Body of pancreas (tissue), 4 donors: Measurements from ENCODE around the gene USH2A. TPM values are rescaled to one million over a fixed set of nuclear protein-coding genes. Genes with fewer than 3 reads are reported as not detected.

Source experiments
- ATAC-seq: fragments of 150-250 bp; one replicate; pipeline ENCODE4 v1.9.1; 2016
- DNase-seq, 4 donors: peaks; one replicate each; pipeline ENCODE4 v3.0.0-alpha.2; 2019
- H3K27ac ChIP-seq, 4 donors: fragments of 200-600 bp; sonication (generic); 1 replicate in 3 of 4; 2 replicates in 1 of 4; pipeline versions ENCODE4 v1.5.1 to v1.6.1; 2016 to 2019; ENCODE audit warnings: mild to moderate bottlenecking in 1 of 4, mixed read lengths in 1 of 4, moderate library complexity in 1 of 4
- H3K27me3 ChIP-seq, 2 donors: fragments of 200-600 bp; sonication (generic); one replicate each; pipeline ENCODE4 v1.6.0; 2016; ENCODE audit warnings: mild to moderate bottlenecking in 1 of 2
- H3K36me3 ChIP-seq, 2 donors: fragments of 200-600 bp; sonication (generic); replicated peaks in 1 of 2; 2 replicates each; pipeline ENCODE4 v1.5.1; 2016; ENCODE audit warnings: low read depth in 2 of 2; ENCODE audit not compliant: insufficient read depth in 1 of 2
- H3K4me1 ChIP-seq: fragments of 200-600 bp; sonication (generic); one replicate; pipeline ENCODE4 v1.6.0; 2016
- H3K4me3 ChIP-seq, 2 donors: fragments of 200-600 bp; sonication (generic); 1 replicate in 1 of 2; 2 replicates in 1 of 2; pipeline ENCODE4 v1.5.1; 2016 to 2019
- H3K9me3 ChIP-seq, 3 donors: fragments of 200-600 bp; sonication (generic); 1 replicate in 2 of 3; 2 replicates in 1 of 3; pipeline ENCODE4 v1.5.1; 2016
- POLR2A ChIP-seq, 3 donors: fragments of 450-650 bp; IDR thresholded peaks; one replicate each; pipeline ENCODE4 v1.6.1; 2016; ENCODE audit warnings: antibody characterized with exemption in 3 of 3, mild to moderate bottlenecking in 2 of 3
- WGBS, 2 donors: methylation state at CpG; one replicate each; pipeline ENCODE4 v1.1.5; 2017; 5-methylcytosine and 5-hydroxymethylcytosine counted together
- intact Hi-C: fragments of 100-400 bp; cut with DNase I; formaldehyde crosslinking; loops from one replicate; pipeline ENCODE4 v1.15.1; 2023
- total RNA-seq, 2 donors: library from RNA; depleted of rRNA; stranded (reverse); fragments of >200 nt; gene quantifications; one replicate each; pipeline ENCODE4 v1.1.0, GENCODE V29; 2016
- TF ChIP-seq, protein P1 (sequence below), 7 experiments: fragments of 450-650 bp in 4 of 7; fragments of 200-600 bp in 3 of 7; sonication (generic) in 3 of 7; IDR thresholded peaks; one replicate each; pipeline ENCODE4 v1.5.1; 2016 to 2019; ENCODE audit warnings: antibody characterized with exemption in 7 of 7

The USH2A gene
- total RNA-seq, 2 donors from 2014 or later, result 0.26 to 0.33 TPM

- Histone ChIP-seq H3K9me3 (peaks cover 0 to 10% (median 0%) of the 10 kb centered on the region in 3 donors), H3K36me3 (no peaks in the 10 kb centered on the region), H3K4me3 (no peak overlapping the region), H3K27me3 (no peaks in the 10 kb centered on the region), H3K4me1 (no peaks in the 10 kb centered on the region), H3K27ac (no peak overlapping the region)
- no peak for DNase-seq
- intact Hi-C loops, result no loop called here
- no peak for TF ChIP-seq POLR2A (IDR thresholded peaks at IDR 0.05)
- TF ChIP-seq, protein P1, sequence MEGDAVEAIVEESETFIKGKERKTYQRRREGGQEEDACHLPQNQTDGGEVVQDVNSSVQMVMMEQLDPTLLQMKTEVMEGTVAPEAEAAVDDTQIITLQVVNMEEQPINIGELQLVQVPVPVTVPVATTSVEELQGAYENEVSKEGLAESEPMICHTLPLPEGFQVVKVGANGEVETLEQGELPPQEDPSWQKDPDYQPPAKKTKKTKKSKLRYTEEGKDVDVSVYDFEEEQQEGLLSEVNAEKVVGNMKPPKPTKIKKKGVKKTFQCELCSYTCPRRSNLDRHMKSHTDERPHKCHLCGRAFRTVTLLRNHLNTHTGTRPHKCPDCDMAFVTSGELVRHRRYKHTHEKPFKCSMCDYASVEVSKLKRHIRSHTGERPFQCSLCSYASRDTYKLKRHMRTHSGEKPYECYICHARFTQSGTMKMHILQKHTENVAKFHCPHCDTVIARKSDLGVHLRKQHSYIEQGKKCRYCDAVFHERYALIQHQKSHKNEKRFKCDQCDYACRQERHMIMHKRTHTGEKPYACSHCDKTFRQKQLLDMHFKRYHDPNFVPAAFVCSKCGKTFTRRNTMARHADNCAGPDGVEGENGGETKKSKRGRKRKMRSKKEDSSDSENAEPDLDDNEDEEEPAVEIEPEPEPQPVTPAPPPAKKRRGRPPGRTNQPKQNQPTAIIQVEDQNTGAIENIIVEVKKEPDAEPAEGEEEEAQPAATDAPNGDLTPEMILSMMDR (IDR thresholded peaks at IDR 0.05), result no peak
- no peak for ATAC-seq
These were observed 92.0 kb downstream of the USH2A start for GRCh38 chr1:216331211-216331610.

GRCh38 chr1:216330262-216330661 lies 93.0 kb downstream of the USH2A start:
- Histone ChIP-seq H3K36me3 (no peaks in the 10 kb centered on the region), H3K4me1 (no peaks in the 10 kb centered on the region), H3K27ac (no peak overlapping the region), H3K27me3 (no peaks in the 10 kb centered on the region), H3K4me3 (no peak overlapping the region), H3K9me3 (peaks cover 0 to 10% (median 0%) of the 10 kb centered on the region in 3 donors)
- intact Hi-C loops, result no loop called here
- WGBS, 2 donors, result 60 to 63% methylated on average over 2 of the region's 2 CpGs
- no peak for DNase-seq
- no peak for ATAC-seq
- no peak for TF ChIP-seq POLR2A (IDR thresholded peaks at IDR 0.05)
- TF ChIP-seq, protein P1 (IDR thresholded peaks at IDR 0.05), result no peak

- H3K9me3 ChIP-seq, result no peaks in the 10 kb centered on the region
- H3K4me1 ChIP-seq, result no peaks in the 10 kb centered on the region
- H3K27me3 ChIP-seq, result no peaks in the 10 kb centered on the region
- no peak for ATAC-seq
- no peaks in the 10 kb centered on the region for H3K36me3 ChIP-seq
- DNase-seq, result no peak
- WGBS, 2 donors, result 64 to 70% methylated on average over 2 of the region's 2 CpGs
- H3K27ac ChIP-seq, result no peak overlapping the region
- intact Hi-C loops, result no loop called here
- no peak overlapping the region for H3K4me3 ChIP-seq
- TF ChIP-seq POLR2A (IDR thresholded peaks at IDR 0.05), result no peak
- TF ChIP-seq, protein P1 (IDR thresholded peaks at IDR 0.05), result no peak
These were observed 97.3 kb downstream of the USH2A start for GRCh38 chr1:216325946-216326345.

DNA sequence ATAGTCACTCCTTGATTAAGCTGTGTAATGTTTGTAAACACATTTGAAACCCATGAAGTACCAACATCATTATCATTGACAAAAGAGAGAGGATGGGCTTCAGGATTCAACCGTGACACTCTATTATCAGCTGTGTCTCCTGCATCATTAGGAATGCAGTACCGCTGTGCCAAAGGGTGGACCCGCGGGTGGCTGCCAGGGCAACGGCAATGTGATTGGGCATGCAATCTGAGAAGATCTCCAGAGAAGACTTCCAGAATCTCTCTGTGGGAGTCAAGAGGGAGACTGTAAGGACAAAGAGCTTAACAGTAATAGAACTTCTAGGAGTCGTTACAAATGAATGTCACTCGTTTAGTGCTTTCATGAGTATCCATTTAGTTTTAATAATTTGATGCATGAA lies 97.9 kb downstream of the USH2A start:
- intact Hi-C loops, result no loop called here
- H3K36me3 ChIP-seq, result no peaks in the 10 kb centered on the region
- TF ChIP-seq, protein P1 (IDR thresholded peaks at IDR 0.05), result no peak
- no peak for TF ChIP-seq POLR2A (IDR thresholded peaks at IDR 0.05)
- WGBS, 2 donors, result 85 to 86% methylated on average over 7 of the region's 7 CpGs
- no peaks in the 10 kb centered on the region for H3K4me1 ChIP-seq
- H3K4me3 ChIP-seq, result no peak overlapping the region
- H3K27ac ChIP-seq, result no peak overlapping the region
- H3K9me3 ChIP-seq, result no peaks in the 10 kb centered on the region
- no peak for ATAC-seq
- no peak for DNase-seq
- H3K27me3 ChIP-seq, result no peaks in the 10 kb centered on the region

DNA sequence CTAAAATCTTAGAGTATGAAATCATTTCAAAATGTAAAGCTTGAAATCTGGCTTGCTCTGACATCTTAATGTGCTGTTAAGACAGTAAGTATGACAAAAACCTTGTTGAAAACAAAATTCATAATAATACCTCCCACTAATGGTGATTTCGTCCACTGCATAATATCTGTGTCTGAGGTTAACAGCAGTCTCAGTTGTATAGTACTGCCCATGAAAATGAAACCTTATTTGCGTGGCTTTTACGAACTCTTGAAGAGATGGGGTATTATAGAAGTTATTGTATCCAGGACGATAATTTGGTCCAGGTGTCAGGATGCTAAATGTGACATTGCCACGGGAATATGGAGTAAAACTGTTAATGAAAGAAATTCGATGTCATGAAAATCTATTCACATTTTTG lies 99.9 kb downstream of the USH2A start:
- TF ChIP-seq POLR2A (IDR thresholded peaks at IDR 0.05), result no peak
- TF ChIP-seq, protein P1 (IDR thresholded peaks at IDR 0.05), result no peak
- H3K4me3 ChIP-seq, result no peak overlapping the region
- WGBS, 2 donors, result 56 to 70% methylated on average over 6 of the region's 6 CpGs
- DNase-seq (no peak), ATAC-seq (no peak)
- intact Hi-C loops, result no loop called here
- no peak overlapping the region for H3K27ac ChIP-seq
- H3K36me3 ChIP-seq, result no peaks in the 10 kb centered on the region
- H3K27me3 ChIP-seq, result no peaks in the 10 kb centered on the region
- H3K4me1 ChIP-seq, result no peaks in the 10 kb centered on the region
- H3K9me3 ChIP-seq, result no peaks in the 10 kb centered on the region
